ENCODE measurements around the gene NFIA. TPM values are rescaled to one million over a fixed set of nuclear protein-coding genes. Genes with fewer than 3 reads are reported as not detected.
A peak's percentile ranks its signal among the peaks of the same experiment; 100 is the strongest.

The NFIA gene
- total RNA-seq, 8 experiments from 2014 or later, result 1.0 to 57.6 (median 9.2) TPM

- no peak for ATAC-seq (replicated peaks in 6 of 8)
- Histone ChIP-seq H3K27ac (no peak overlapping the region), H3K4me3 (no peak overlapping the region), H3K4me1 (replicated peaks in 1 of 2) (peaks cover 6 to 19% of the 10 kb centered on the region in 2 donors)
- in situ Hi-C loops (cut with MboI; ENCODE audit: low pct_unique_long_range_greater_than_20kb in 2 of 9, low sequenced_read_pairs in 9 of 9, unreplicated experiment in 9 of 9), result no loop called here
These were observed 48.9 kb downstream of the NFIA start for GRCh38 chr1:61131248-61131647.

- no peak overlapping the region for H3K4me3 ChIP-seq
- in situ Hi-C loops (cut with MboI; ENCODE audit: low pct_unique_long_range_greater_than_20kb in 2 of 9, low sequenced_read_pairs in 9 of 9, unreplicated experiment in 9 of 9), result no loop called here
- ATAC-seq (replicated peaks in 6 of 8), result no peak
- peaks cover 6 to 19% of the 10 kb centered on the region in 2 donors for H3K4me1 ChIP-seq (replicated peaks in 1 of 2)
- no peak overlapping the region for H3K27ac ChIP-seq
These were observed 49.4 kb downstream of the NFIA start for GRCh38 chr1:61131716-61132115.

- peak in 2 of 8 experiments; percentile 29 to 43 for ATAC-seq (replicated peaks in 6 of 8)
- H3K4me1 ChIP-seq (replicated peaks in 1 of 2), result peaks cover 6 to 19% of the 10 kb centered on the region in 2 donors
- 44 to 100% (median 92%) methylated on average over 1 to 5 of the region's 5 CpGs for WGBS, 10 experiments
- no peak overlapping the region for H3K4me3 ChIP-seq
- in situ Hi-C loops (cut with MboI; ENCODE audit: low pct_unique_long_range_greater_than_20kb in 2 of 9, low sequenced_read_pairs in 9 of 9, unreplicated experiment in 9 of 9), result no loop called here
- H3K27ac ChIP-seq, result no peak overlapping the region
These were observed 49.8 kb downstream of the NFIA start for GRCh38 chr1:61132176-61132638.

- 26 to 72% (median 53%) methylated on average over 1 to 6 of the region's 6 CpGs for WGBS, 10 experiments
- in situ Hi-C loops (cut with MboI; ENCODE audit: low pct_unique_long_range_greater_than_20kb in 2 of 9, low sequenced_read_pairs in 9 of 9, unreplicated experiment in 9 of 9), result no loop called here
- ATAC-seq (replicated peaks in 6 of 8), result peak in 1 of 8 experiments; percentile 56
- H3K4me3 ChIP-seq, result no peak overlapping the region
- no peak overlapping the region for H3K27ac ChIP-seq
- H3K4me1 ChIP-seq (replicated peaks in 1 of 2), result peaks cover 6 to 19% of the 10 kb centered on the region in 2 donors
These were observed 50.4 kb downstream of the NFIA start for GRCh38 chr1:61132645-61133334.

GRCh38 chr1:61133335-61134019 lies 51.1 kb downstream of the NFIA start:
- 80 to 100% (median 96%) methylated on average over 1 to 3 of the region's 4 CpGs; no CpG with 5 or more reads in 4 of the 10 experiments for WGBS, 10 experiments
- ATAC-seq (replicated peaks in 6 of 8), result peak in 1 of 8 experiments; percentile 45
- in situ Hi-C loops (cut with MboI; ENCODE audit: low pct_unique_long_range_greater_than_20kb in 2 of 9, low sequenced_read_pairs in 9 of 9, unreplicated experiment in 9 of 9), result no loop called here
- H3K27ac ChIP-seq, result no peak overlapping the region
- H3K4me3 ChIP-seq, result no peak overlapping the region
- peaks cover 6 to 19% of the 10 kb centered on the region in 2 donors for H3K4me1 ChIP-seq (replicated peaks in 1 of 2)

GRCh38 chr1:61135291-61135690 lies 52.9 kb downstream of the NFIA start:
- WGBS, 10 experiments, result 80 to 100% (median 100%) methylated on average over 1 to 3 of the region's 3 CpGs; no CpG with 5 or more reads in 1 of the 10 experiments
- in situ Hi-C loops (cut with MboI; ENCODE audit: low pct_unique_long_range_greater_than_20kb in 2 of 9, low sequenced_read_pairs in 9 of 9, unreplicated experiment in 9 of 9), result no loop called here
- ATAC-seq (replicated peaks in 6 of 8), result no peak
- Histone ChIP-seq H3K27ac (no peak overlapping the region), H3K4me1 (replicated peaks in 1 of 2) (peaks cover 6 to 19% of the 10 kb centered on the region in 2 donors), H3K4me3 (no peak overlapping the region)

- no peak overlapping the region for H3K27ac ChIP-seq
- ATAC-seq (replicated peaks in 6 of 8), result no peak
- H3K4me1 ChIP-seq (replicated peaks in 1 of 2), result peaks cover 9 to 10% of the 10 kb centered on the region in 2 donors
- in situ Hi-C loops (cut with MboI; ENCODE audit: low pct_unique_long_range_greater_than_20kb in 2 of 9, low sequenced_read_pairs in 9 of 9, unreplicated experiment in 9 of 9), result no loop called here
- 89 to 100% (median 100%) methylated on average over 1 to 3 of the region's 3 CpGs; no CpG with 5 or more reads in 2 of the 10 experiments for WGBS, 10 experiments
- no peak overlapping the region for H3K4me3 ChIP-seq
These were observed 55.9 kb downstream of the NFIA start for GRCh38 chr1:61138305-61138704.

GRCh38 chr1:61138921-61139774 lies 56.8 kb downstream of the NFIA start:
- in situ Hi-C loops (cut with MboI; ENCODE audit: low pct_unique_long_range_greater_than_20kb in 2 of 9, low sequenced_read_pairs in 9 of 9, unreplicated experiment in 9 of 9), result no loop called here
- peak in 1 of 8 experiments; percentile 75 for ATAC-seq (replicated peaks in 6 of 8)
- H3K4me3 ChIP-seq, result no peak overlapping the region
- H3K4me1 ChIP-seq (replicated peaks in 1 of 2), result peaks cover 10 to 13% of the 10 kb centered on the region in 2 donors
- WGBS, 10 experiments, result 23 to 100% (median 79%) methylated on average over 1 to 15 of the region's 15 CpGs
- H3K27ac ChIP-seq, result no peak overlapping the region

DNA sequence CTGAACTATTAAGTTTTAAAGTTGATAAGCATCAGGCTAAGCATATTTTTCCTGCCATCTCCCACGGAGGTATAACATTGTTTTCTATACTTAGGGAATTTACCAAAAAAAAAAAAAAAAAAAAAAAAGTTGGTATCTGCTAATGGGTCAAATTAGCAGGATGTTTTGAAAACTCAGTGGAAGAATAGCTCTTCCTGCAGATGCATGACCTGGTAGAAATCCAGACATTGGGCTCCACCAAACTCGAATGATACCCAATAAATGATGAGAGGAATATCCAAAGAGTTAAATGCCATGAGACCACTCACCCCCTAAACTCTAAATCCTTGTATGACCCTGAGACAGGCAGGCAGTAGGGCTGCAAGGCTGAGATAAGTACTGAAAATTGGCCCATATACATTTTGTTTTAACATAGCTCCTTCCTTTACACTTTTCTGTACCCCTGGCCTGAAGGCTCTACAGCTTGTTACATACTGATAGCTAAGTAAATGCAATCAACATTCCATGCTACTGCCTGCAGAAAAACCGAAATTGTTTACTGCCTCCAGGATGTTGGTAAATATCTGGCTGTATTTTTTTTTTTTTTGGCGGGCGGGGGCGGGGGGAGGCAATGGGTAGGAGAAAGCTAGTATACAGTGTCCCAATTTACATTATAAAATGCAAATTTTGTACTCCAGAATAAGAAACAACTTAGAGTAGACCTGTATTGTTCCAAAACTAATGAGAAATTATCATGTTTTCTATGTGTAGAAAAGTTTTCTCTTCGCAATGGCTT lies 57.6 kb downstream of the NFIA start:
- WGBS, 10 experiments, result 37 to 100% (median 85%) methylated on average over 1 to 7 of the region's 7 CpGs
- Histone ChIP-seq H3K27ac (no peak overlapping the region), H3K4me3 (no peak overlapping the region), H3K4me1 (replicated peaks in 1 of 2) (peaks cover 10 to 13% of the 10 kb centered on the region in 2 donors)
- ATAC-seq (replicated peaks in 6 of 8), result no peak
- in situ Hi-C loops (cut with MboI; ENCODE audit: low pct_unique_long_range_greater_than_20kb in 2 of 9, low sequenced_read_pairs in 9 of 9, unreplicated experiment in 9 of 9), result no loop called here

DNA sequence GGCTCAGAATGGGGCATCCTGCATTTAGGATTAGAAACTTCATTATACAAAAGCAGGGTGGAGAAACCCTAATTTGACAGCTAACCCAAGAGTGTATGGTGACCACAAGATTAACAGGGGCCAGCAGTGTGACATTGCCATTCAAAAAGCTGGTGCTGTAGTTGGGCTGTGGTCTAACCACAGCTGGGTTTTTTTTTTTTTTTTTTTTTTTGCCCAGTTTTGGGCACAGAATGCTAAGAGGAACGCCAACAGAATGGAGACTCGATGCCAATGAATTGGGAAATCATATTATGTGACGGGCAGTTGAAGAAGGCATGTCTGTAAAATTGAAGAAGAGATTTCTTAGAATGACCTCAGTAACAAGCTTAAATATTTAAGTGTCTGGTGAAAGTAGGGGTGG lies 58.4 kb downstream of the NFIA start:
- ATAC-seq (replicated peaks in 6 of 8), result no peak
- in situ Hi-C loops (cut with MboI; ENCODE audit: low pct_unique_long_range_greater_than_20kb in 2 of 9, low sequenced_read_pairs in 9 of 9, unreplicated experiment in 9 of 9), result no loop called here
- H3K27ac ChIP-seq, result no peak overlapping the region
- H3K4me1 ChIP-seq (replicated peaks in 1 of 2), result peaks cover 10 to 13% of the 10 kb centered on the region in 2 donors
- WGBS, 10 experiments, result 63 to 100% (median 81%) methylated on average over 1 to 3 of the region's 3 CpGs; no CpG with 5 or more reads in 3 of the 10 experiments
- no peak overlapping the region for H3K4me3 ChIP-seq

- no peak overlapping the region for H3K27ac ChIP-seq
- 31 to 67% (median 57%) methylated on average over 2 to 9 of the region's 9 CpGs; no CpG with 5 or more reads in 1 of the 10 experiments for WGBS, 10 experiments
- H3K4me1 ChIP-seq (replicated peaks in 1 of 2), result peaks cover 10 to 13% of the 10 kb centered on the region in 2 donors
- no peak overlapping the region for H3K4me3 ChIP-seq
- peak in 6 of 8 experiments; percentile 36 to 85 (median 50) for ATAC-seq (replicated peaks in 6 of 8)
- in situ Hi-C loops (cut with MboI; ENCODE audit: low pct_unique_long_range_greater_than_20kb in 2 of 9, low sequenced_read_pairs in 9 of 9, unreplicated experiment in 9 of 9), result no loop called here
These were observed 59.1 kb downstream of the NFIA start for GRCh38 chr1:61141288-61142042.

- Histone ChIP-seq H3K4me3 (no peak overlapping the region), H3K4me1 (replicated peaks in 1 of 2) (peaks cover 10 to 13% of the 10 kb centered on the region in 2 donors), H3K27ac (no peak overlapping the region)
- 22 to 100% (median 82%) methylated on average over 1 of the region's 1 CpG for WGBS, 10 experiments
- in situ Hi-C loops (cut with MboI; ENCODE audit: low pct_unique_long_range_greater_than_20kb in 2 of 9, low sequenced_read_pairs in 9 of 9, unreplicated experiment in 9 of 9), result no loop called here
- no peak for ATAC-seq (replicated peaks in 6 of 8)
These were observed 59.7 kb downstream of the NFIA start for GRCh38 chr1:61142043-61142440.

Data from motor neuron (in vitro differentiated cells).